ENCODE results near the gene NR1H2.

DNA sequence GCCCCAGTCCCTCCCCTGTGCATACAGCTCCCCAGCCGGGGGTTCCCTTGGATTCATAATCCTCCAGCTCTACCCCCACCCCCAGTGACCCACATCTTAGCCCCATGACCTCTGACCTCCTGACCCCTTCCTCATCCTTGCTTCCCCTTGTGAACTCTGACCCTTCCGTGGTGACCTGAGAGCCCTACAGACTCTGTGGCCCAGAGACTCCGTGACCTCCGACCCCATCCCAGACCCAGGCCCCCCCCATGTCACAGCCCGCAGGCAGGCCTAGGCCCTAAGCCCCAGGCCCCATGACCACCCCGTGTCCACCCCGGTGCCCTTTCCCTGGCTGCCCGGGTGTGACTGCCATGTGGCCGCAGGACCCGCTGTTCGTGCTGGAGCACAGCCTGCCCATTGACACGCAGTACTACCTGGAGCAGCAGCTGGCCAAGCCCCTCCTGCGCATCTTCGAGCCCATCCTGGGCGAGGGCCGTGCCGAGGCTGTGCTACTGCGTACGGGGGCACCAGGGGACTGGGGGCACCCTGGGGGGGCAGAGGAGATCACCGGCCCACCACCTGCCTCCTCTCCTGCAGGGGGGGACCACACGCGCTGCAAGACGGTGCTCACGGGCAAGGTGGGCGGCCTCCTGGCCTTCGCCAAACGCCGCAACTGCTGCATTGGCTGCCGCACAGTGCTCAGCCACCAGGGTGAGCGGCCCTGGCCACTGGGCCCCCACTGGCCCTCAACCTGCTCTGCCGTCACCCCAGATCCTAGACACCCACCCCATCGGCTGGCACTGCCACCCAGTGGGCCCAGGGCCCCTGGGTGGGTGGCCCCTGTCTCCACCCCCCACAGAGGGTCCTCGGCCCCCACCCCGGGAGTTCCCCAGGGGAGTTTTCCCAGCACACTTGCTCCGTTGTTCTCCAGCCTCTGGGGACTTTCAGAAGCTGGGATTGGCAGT lies 40.0 kb downstream of the NR1H2 start:
- TF ChIP-seq, protein P1, sequence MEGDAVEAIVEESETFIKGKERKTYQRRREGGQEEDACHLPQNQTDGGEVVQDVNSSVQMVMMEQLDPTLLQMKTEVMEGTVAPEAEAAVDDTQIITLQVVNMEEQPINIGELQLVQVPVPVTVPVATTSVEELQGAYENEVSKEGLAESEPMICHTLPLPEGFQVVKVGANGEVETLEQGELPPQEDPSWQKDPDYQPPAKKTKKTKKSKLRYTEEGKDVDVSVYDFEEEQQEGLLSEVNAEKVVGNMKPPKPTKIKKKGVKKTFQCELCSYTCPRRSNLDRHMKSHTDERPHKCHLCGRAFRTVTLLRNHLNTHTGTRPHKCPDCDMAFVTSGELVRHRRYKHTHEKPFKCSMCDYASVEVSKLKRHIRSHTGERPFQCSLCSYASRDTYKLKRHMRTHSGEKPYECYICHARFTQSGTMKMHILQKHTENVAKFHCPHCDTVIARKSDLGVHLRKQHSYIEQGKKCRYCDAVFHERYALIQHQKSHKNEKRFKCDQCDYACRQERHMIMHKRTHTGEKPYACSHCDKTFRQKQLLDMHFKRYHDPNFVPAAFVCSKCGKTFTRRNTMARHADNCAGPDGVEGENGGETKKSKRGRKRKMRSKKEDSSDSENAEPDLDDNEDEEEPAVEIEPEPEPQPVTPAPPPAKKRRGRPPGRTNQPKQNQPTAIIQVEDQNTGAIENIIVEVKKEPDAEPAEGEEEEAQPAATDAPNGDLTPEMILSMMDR (IDR thresholded peaks at IDR 0.05; ENCODE audit: poor library complexity), result no peak
- TF ChIP-seq EZH2phosphoT487 (IDR thresholded peaks at IDR 0.05; ENCODE audit: low read depth, severe bottlenecking, unreplicated experiment) (no peak), EZH2 (IDR thresholded peaks at IDR 0.05; ENCODE audit: borderline replicate concordance) (no peak)
